DND-41 (cell line): Measurements from ENCODE around the gene VEGFC.

ENCODE experiments used
- ATAC-seq: fragments of 200-7000 bp; cut with Tn5 transposase; 3 replicates; pipeline ENCODE4 v1.9.1; 2021; ENCODE audit warnings: low read depth; ENCODE audit not compliant: insufficient read depth
- DNase-seq: peaks from one replicate; pipeline ENCODE4 v3.0.0-alpha.2; 2020
- H2AFZ ChIP-seq: 2 replicates; pipeline ENCODE4 v1.6.0; 2012; ENCODE audit warnings: low read depth, low read length
- H3K27ac ChIP-seq: 2 replicates; pipeline ENCODE4 v1.5.1; 2012; ENCODE audit warnings: low read length, inconsistent platforms
- H3K27me3 ChIP-seq: fragments of 200-600 bp; sonication (generic); 2 replicates; pipeline ENCODE4 v1.6.0; 2012; ENCODE audit warnings: low read length, mild to moderate bottlenecking, inconsistent platforms; ENCODE audit not compliant: insufficient read depth, poor library complexity
- H3K36me3 ChIP-seq: 2 replicates; pipeline ENCODE4 v1.5.1; 2012; ENCODE audit warnings: low read length, inconsistent platforms; ENCODE audit not compliant: insufficient read depth
- H3K4me1 ChIP-seq: 2 replicates; pipeline ENCODE4 v1.5.1; 2012; ENCODE audit warnings: mild to moderate bottlenecking, low read length; ENCODE audit not compliant: insufficient read depth
- H3K4me2 ChIP-seq: 2 replicates; pipeline ENCODE4 v1.6.0; 2012; ENCODE audit warnings: mild to moderate bottlenecking, moderate library complexity, low read length, inconsistent platforms; ENCODE audit not compliant: insufficient read depth
- H3K4me3 ChIP-seq, 2 experiments: fragments of 200-600 bp in 1 of 2; shearing (Covaris generic) in 1 of 2; 2 replicates each; pipeline ENCODE4 v1.5.1; 2012 to 2016; ENCODE audit warnings: inconsistent platforms in 2 of 2, low read length in 2 of 2, mild to moderate bottlenecking in 2 of 2, low read depth in 1 of 2, moderate library complexity in 1 of 2
- H3K79me2 ChIP-seq: 2 replicates; pipeline ENCODE4 v1.6.0; 2012; ENCODE audit warnings: low read length, inconsistent platforms; ENCODE audit not compliant: insufficient read depth
- H3K9ac ChIP-seq: 2 replicates; pipeline ENCODE4 v1.6.0; 2012; ENCODE audit warnings: low read depth, mild to moderate bottlenecking, inconsistent platforms, low read length, moderate library complexity
- H3K9me3 ChIP-seq: 2 replicates; pipeline ENCODE4 v1.5.1; 2012; ENCODE audit warnings: low read length, moderate library complexity, mild to moderate bottlenecking, inconsistent platforms; ENCODE audit not compliant: insufficient read depth, severe bottlenecking
- H4K20me1 ChIP-seq: 2 replicates; pipeline ENCODE4 v1.6.0; 2012; ENCODE audit warnings: low read length; ENCODE audit not compliant: insufficient read depth
- CTCF ChIP-seq: IDR thresholded peaks from 2 replicates; pipeline ENCODE4 v1.5.1; 2012; ENCODE audit warnings: borderline replicate concordance, low read length, moderate library complexity, mild to moderate bottlenecking; ENCODE audit not compliant: poor library complexity, severe bottlenecking; ENCODE audit errors: extremely low read depth
- EZH2 ChIP-seq: IDR thresholded peaks from 3 replicates; pipeline ENCODE4 v1.6.1; 2012; ENCODE audit warnings: borderline replicate concordance, low read depth, mild to moderate bottlenecking, moderate library complexity, low read length, inconsistent platforms; ENCODE audit not compliant: severe bottlenecking

Gene VEGFC

DNA sequence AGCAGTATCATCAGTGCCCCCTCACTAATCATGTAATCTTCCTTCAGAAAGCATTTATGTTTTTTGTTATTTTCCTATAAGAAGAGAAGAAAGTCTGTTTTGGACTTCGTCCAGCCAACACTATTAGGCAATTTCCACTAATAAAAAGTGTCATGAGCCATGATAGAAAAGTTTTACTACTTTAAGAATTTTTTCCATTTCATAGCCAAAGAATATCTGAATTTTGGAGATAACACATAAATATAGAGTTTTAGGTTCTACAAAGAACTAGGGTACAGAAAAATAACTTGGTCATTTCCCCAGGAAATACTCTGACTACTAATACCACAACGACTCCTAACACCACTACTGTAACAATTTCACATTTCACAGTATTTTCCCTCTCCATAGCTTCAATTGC is 41.8 kb upstream of the VEGFC start:
- H3K4me2 ChIP-seq, result no peak overlapping the region
- no peaks in the 10 kb centered on the region for H3K4me1 ChIP-seq
- H2AFZ ChIP-seq, result no peak overlapping the region
- H4K20me1 ChIP-seq, result no peaks in the 10 kb centered on the region
- no peak overlapping the region for H3K9ac ChIP-seq
- no peaks in the 10 kb centered on the region for H3K79me2 ChIP-seq
- DNase-seq (no peak), ATAC-seq (no peak)
- H3K9me3 ChIP-seq, result no peaks in the 10 kb centered on the region
- no peaks in the 10 kb centered on the region for H3K27me3 ChIP-seq
- no peaks in the 10 kb centered on the region for H3K36me3 ChIP-seq
- H3K4me3 ChIP-seq, result no peak overlapping the region
- TF ChIP-seq EZH2 (no peak), CTCF (no peak)
- H3K27ac ChIP-seq, result no peak overlapping the region

DNA sequence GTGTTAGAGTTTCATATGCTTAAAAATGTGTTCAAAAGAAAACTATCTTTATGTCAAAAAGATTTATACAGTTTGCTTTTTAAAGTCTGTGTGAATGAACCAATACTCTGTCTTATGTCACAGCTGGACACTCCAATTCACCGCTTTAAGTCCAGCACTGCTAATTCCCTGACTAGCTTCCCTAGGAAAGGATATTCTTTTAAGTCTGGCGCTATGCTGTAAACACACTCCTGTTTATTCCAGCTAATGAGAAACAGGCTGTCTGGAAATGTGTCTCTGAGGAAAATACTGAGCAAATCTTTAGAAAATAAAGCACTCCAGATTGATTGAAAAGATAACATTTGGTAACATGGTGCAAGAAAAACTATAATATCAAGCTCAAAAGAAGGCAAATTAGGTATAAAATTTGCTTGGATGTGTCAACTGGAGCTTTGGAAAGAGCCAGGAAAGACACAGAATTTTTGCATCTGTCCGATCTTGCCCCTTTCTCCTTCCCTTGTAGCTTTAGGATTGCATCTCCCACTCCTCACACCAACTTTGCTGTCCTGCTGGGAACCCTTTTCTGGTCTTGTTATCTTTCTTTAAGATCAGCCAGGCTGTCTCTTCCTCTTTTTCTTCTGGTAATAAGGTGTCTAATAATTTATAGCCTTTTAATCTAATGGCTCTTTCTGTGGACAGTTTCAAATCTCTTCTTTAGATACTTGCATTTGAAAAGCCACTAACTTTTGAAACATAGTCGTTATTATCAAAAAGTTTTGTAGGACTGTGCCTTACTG is 40.9 kb upstream of the VEGFC start:
- Histone ChIP-seq H3K4me2 (no peak overlapping the region), H3K27me3 (no peaks in the 10 kb centered on the region), H3K9ac (no peak overlapping the region), H3K4me1 (no peaks in the 10 kb centered on the region), H3K79me2 (no peaks in the 10 kb centered on the region), H4K20me1 (no peaks in the 10 kb centered on the region), H3K36me3 (no peaks in the 10 kb centered on the region), H3K9me3 (no peaks in the 10 kb centered on the region), H2AFZ (no peak overlapping the region), H3K4me3 (no peak overlapping the region), H3K27ac (no peak overlapping the region)
- DNase-seq (no peak), ATAC-seq (no peak)
- TF ChIP-seq CTCF (no peak), EZH2 (no peak)

- Histone ChIP-seq H3K4me3 (no peak overlapping the region), H3K9ac (no peak overlapping the region), H3K4me2 (no peak overlapping the region), H3K27ac (no peak overlapping the region), H3K4me1 (no peaks in the 10 kb centered on the region), H3K27me3 (no peaks in the 10 kb centered on the region), H3K36me3 (peaks cover 7% of the 10 kb centered on the region; the same call in 1 of the 2 replicates), H2AFZ (no peak overlapping the region), H4K20me1 (no peaks in the 10 kb centered on the region), H3K9me3 (no peaks in the 10 kb centered on the region), H3K79me2 (no peaks in the 10 kb centered on the region)
- TF ChIP-seq EZH2 (no peak), CTCF (no peak)
- no peak for DNase-seq
- no peak for ATAC-seq
These were observed 38.2 kb upstream of the VEGFC start for GRCh38 chr4:176830971-176831370.
